Tibial nerve (tissue), 4 donors: Measurements from ENCODE around the gene NOSTRIN.

ENCODE experiments used
- EP300 ChIP-seq, 2 donors: sonication (generic); formaldehyde crosslinking; IDR thresholded peaks; one replicate each; pipeline ENCODE4 v1.6.1; 2017; ENCODE audit warnings: antibody characterized with exemption in 2 of 2, mild to moderate bottlenecking in 1 of 2
- TF ChIP-seq, protein P1 (sequence below), 5 experiments: fragments of 200-600 bp in 3 of 5; fragments of 450-650 bp in 2 of 5; sonication (generic) in 3 of 5; IDR thresholded peaks; one replicate each; pipeline ENCODE4 v1.5.1; 2016 to 2019; ENCODE audit warnings: antibody characterized with exemption in 5 of 5, mild to moderate bottlenecking in 3 of 5, moderate library complexity in 2 of 5

DNA sequence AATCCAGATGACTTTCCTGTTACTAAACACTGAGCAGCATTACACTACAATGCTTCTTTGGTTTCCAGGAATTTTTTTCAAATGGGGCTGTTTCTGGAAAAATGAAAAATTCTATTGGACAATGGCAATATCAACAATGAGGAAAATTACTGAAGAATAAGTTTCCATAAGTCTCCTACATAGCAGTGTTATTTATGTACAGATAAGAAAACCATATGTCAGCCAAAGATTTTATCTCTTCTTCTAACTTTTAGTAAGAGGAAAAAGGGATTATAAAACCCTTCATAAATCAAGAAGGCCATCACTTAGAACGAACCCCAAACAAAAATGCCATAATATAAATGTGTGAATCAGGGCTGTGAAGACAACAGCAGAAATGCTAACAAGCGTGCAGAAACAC lies 31.6 kb upstream of the NOSTRIN start:
- no peak for TF ChIP-seq EP300 (IDR thresholded peaks at IDR 0.05)
- TF ChIP-seq, protein P1, sequence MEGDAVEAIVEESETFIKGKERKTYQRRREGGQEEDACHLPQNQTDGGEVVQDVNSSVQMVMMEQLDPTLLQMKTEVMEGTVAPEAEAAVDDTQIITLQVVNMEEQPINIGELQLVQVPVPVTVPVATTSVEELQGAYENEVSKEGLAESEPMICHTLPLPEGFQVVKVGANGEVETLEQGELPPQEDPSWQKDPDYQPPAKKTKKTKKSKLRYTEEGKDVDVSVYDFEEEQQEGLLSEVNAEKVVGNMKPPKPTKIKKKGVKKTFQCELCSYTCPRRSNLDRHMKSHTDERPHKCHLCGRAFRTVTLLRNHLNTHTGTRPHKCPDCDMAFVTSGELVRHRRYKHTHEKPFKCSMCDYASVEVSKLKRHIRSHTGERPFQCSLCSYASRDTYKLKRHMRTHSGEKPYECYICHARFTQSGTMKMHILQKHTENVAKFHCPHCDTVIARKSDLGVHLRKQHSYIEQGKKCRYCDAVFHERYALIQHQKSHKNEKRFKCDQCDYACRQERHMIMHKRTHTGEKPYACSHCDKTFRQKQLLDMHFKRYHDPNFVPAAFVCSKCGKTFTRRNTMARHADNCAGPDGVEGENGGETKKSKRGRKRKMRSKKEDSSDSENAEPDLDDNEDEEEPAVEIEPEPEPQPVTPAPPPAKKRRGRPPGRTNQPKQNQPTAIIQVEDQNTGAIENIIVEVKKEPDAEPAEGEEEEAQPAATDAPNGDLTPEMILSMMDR (IDR thresholded peaks at IDR 0.05), result no peak
